ENCODE measurements around the gene C19orf12. TPM values are rescaled to one million over a fixed set of nuclear protein-coding genes. Genes with fewer than 3 reads are reported as not detected.

The C19orf12 gene
- total RNA-seq, 1 experiment from 2014 or later, result 17.5 TPM

DNA sequence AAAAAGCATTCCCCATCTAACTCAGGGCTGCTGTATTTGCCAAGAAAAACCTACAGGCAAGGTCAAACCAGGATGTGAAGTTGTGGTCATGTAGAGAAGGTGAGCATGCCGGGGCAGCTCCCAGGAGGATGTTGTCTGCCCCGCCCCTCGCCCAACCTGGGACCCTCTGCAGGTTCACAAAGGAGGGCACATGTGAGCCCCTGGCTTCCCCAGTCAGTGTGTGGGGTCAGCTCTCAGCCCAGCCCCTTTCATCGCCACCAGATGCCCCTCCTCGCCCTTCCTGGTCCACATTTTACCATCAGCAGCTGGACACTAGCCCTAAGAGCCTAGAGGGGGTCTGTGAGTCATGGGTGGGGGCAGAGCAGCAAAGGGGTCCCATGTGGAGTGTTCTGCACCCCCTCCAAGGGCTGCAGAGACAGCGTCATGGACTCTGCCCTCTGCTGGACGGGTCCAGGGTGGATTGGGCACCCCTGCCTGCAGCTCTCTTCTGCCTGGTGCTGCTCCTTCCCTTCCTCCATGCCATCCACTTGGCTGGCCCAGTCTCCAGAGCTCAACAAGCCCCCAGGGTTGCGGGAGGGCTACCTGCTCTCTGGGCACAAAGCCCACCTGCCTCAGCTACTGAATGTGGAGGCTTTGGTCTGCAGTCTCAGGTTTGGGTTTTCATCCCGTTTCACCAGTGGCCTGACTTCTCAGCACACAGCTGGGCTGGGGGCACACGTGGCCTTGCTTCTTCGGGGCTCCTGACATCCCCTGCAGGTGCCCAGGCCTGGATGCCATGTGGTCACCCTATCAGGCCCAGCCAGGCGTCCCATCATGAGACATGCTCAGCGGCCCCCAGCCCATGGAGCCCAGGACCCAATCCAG lies 46.1 kb downstream of the C19orf12 start:
- H3K9me3 Mint-ChIP-seq (ENCODE audit: low read depth, unreplicated experiment), result no peaks in the 10 kb centered on the region
- peaks cover 23% of the 10 kb centered on the region for H3K4me1 Mint-ChIP-seq (ENCODE audit: low read depth, unreplicated experiment)
- H3K27ac Mint-ChIP-seq (ENCODE audit: unreplicated experiment), result no peak overlapping the region
- peaks cover 8% of the 10 kb centered on the region for H3K36me3 Mint-ChIP-seq (ENCODE audit: insufficient read depth, unreplicated experiment)
- TF ChIP-seq CTCF (IDR thresholded peaks at IDR 0.05; ENCODE audit: unreplicated experiment), result no peak
- DNase-seq, result no peak
- no peaks in the 10 kb centered on the region for H3K27me3 Mint-ChIP-seq (ENCODE audit: unreplicated experiment)
- CTCF ChIA-PET, result interaction anchor here (0.6 to 1.1 kb wide), 2 partner anchors 28 to 58 kb away, joined by 3 to 5 read pairs; no protein-coding TSS in a partner anchor
- intact Hi-C loops (cut with micrococcal nuclease; ENCODE audit: unreplicated experiment), result no loop called here
- H3K4me3 Mint-ChIP-seq (ENCODE audit: low read depth, unreplicated experiment), result no peak overlapping the region
- no TSS peak for BruUV-seq (replicated peaks)

DNA sequence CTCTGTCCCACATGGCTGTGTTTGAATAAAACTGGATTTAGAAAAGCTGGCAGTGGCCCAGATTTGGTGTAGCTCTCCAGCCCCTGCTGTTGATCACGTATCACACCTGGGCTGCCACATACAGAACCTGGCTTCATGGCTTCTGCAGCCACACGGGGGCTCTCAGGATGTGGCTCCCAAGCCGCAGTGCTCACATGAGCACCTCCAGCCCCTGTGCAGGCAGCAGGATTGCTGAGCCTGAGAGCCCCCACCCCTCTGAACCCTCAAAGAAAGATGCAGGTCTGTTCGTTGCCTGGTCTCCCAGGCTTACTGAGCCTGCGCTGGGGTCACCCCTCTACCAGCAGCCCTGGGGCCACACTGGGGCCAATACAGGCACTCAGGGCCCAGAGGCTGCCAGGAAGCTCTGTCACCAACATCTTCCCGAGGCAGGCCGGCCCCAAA lies 47.1 kb downstream of the C19orf12 start:
- Mint-ChIP-seq H3K27me3 (ENCODE audit: unreplicated experiment) (no peaks in the 10 kb centered on the region), H3K4me1 (ENCODE audit: low read depth, unreplicated experiment) (peaks cover 22% of the 10 kb centered on the region), H3K36me3 (ENCODE audit: insufficient read depth, unreplicated experiment) (peaks cover 8% of the 10 kb centered on the region), H3K27ac (ENCODE audit: unreplicated experiment) (no peak overlapping the region), H3K4me3 (ENCODE audit: low read depth, unreplicated experiment) (no peak overlapping the region), H3K9me3 (ENCODE audit: low read depth, unreplicated experiment) (no peaks in the 10 kb centered on the region)
- CTCF ChIA-PET, result interaction anchor here (1.2 kb wide), 1 partner anchor 13 kb away, joined by 3 read pairs; no protein-coding TSS in a partner anchor
- no TSS peak for BruUV-seq (replicated peaks)
- no peak for TF ChIP-seq CTCF (IDR thresholded peaks at IDR 0.05; ENCODE audit: unreplicated experiment)
- intact Hi-C loops (cut with micrococcal nuclease; ENCODE audit: unreplicated experiment), result no loop called here
- DNase-seq, result no peak

DNA sequence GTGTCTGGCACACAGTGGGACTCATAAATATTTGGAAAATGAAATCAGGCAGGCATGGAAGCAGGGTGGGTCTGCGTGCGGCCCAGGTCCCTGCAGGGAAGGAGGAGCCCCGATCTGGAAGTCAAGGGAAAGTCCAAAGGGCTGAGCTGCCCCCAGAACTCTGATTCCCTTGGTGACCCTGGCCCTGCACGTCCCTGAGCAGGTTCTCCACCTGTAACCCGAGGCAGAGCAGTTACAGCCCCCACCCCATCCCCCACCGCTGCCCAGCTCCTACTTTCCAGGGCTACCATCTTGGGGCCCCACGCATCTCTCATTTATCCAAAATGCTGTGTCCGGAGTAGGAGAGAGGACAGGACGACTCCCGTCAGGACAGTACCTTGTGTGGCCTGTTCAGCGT lies 47.7 kb downstream of the C19orf12 start:
- TF ChIP-seq CTCF (IDR thresholded peaks at IDR 0.05; ENCODE audit: unreplicated experiment), result no peak
- no peak for DNase-seq
- intact Hi-C loops (cut with micrococcal nuclease; ENCODE audit: unreplicated experiment), result no loop called here
- Mint-ChIP-seq H3K9me3 (ENCODE audit: low read depth, unreplicated experiment) (no peaks in the 10 kb centered on the region), H3K27ac (ENCODE audit: unreplicated experiment) (no peak overlapping the region), H3K4me3 (ENCODE audit: low read depth, unreplicated experiment) (peak overlapping the region; percentile 22), H3K36me3 (ENCODE audit: insufficient read depth, unreplicated experiment) (peaks cover 8% of the 10 kb centered on the region), H3K4me1 (ENCODE audit: low read depth, unreplicated experiment) (peaks cover 16% of the 10 kb centered on the region), H3K27me3 (ENCODE audit: unreplicated experiment) (no peaks in the 10 kb centered on the region)
- CTCF ChIA-PET, result interaction anchor here (0.6 to 1.2 kb wide), 2 partner anchors 14 to 44 kb away, joined by 3 read pairs; no protein-coding TSS in a partner anchor
- no TSS peak for BruUV-seq (replicated peaks)

- Mint-ChIP-seq H3K36me3 (ENCODE audit: insufficient read depth, unreplicated experiment) (peaks cover 8% of the 10 kb centered on the region), H3K9me3 (ENCODE audit: low read depth, unreplicated experiment) (no peaks in the 10 kb centered on the region), H3K4me1 (ENCODE audit: low read depth, unreplicated experiment) (peaks cover 10% of the 10 kb centered on the region), H3K27me3 (ENCODE audit: unreplicated experiment) (no peaks in the 10 kb centered on the region), H3K27ac (ENCODE audit: unreplicated experiment) (no peak overlapping the region), H3K4me3 (ENCODE audit: low read depth, unreplicated experiment) (peak overlapping the region; percentile 81)
- no peak for DNase-seq
- CTCF ChIA-PET, result interaction anchor here (0.6 to 1.2 kb wide), 3 partner anchors 14 to 45 kb away, joined by 3 read pairs; no protein-coding TSS in a partner anchor
- no peak for TF ChIP-seq CTCF (IDR thresholded peaks at IDR 0.05; ENCODE audit: unreplicated experiment)
- intact Hi-C loops (cut with micrococcal nuclease; ENCODE audit: unreplicated experiment), result no loop called here
- BruUV-seq (replicated peaks), result no TSS peak
Measured at GRCh38 chr19:29666578-29667386, 48.3 kb downstream of the C19orf12 start.
